HG03575 (cell line): ENCODE results near the gene MCF2L.
"Not testable (repeated sequence)": the region's sequence is repeated elsewhere in the genome, so short reads cannot be mapped to it uniquely, and the experiment has no call there.

Source experiments
- ATAC-seq: cut with Tn5 transposase; IDR thresholded peaks from one replicate; pipeline ENCODE4 v1.9.1; 2021; ENCODE audit not compliant: unreplicated experiment, insufficient number of reproducible peaks, low FRiP score; ENCODE audit errors: extremely low read depth

Gene MCF2L

GRCh38 chr13:113095146-113096051 is 126.4 kb downstream of the MCF2L start:
- ATAC-seq = no peak

DNA sequence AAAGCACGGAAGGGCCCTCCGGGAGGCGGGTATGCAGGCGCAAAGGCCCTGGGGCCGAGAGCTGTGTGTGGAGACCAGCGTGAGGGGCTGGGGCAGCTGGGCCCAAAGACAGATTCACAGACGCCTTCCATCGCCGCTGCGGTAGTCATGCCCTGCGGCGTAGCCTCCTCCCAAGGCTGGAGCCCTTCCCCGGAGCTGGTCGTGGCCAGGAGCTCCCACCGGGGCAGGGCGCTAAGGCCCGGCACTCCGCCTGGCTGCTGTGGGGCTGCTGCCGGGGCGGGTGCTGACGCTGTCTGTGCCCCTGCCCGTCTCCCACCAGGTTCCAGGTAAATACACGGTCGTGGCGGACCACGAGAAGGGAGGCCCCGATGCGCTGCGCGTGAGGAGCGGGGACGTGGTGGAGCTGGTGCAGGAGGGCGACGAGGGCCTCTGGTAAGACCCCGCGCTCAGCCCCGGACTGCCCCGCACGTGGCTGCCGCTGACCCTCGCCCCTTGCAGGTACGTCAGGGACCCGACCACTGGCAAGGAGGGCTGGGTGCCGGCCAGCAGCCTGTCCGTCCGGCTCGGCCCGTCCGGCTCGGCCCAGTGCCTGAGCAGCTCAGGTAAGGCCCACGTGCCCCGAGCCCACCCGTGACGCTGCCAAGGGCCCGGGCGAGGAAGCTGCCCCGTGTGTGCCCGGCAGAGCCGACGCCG is 127.2 kb downstream of the MCF2L start:
- ATAC-seq = no peak

DNA sequence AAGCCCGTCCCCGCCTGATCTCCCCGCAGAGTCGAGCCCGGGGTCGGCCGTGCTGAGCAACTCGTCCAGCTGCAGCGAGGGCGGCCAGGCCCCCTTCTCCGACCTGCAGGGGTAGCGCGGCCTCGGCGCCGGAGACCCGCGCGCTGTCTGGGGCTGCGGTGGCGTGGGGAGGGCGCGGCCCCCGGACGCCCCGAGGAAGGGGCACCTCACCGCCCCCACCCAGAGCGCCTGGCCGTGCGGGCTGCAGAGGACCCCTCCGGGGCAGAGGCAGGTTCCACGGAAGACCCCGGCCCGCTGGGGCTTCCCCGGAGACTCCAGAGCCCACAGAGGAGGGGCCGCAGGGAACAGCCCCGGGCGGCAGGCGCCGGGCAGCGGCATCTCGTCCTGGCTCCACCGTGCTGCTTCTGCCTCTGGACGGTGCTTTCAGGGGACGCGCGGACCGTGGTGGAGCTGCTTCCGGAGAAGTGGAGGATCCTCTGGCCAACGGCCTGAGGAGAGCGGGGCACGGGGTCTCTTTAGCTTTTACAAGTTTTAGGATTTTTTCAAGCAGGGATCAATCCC is 127.8 kb downstream of the MCF2L start:
- ATAC-seq = no peak

- no peak for ATAC-seq
Measured at GRCh38 chr13:113097651-113098050, 128.6 kb downstream of the MCF2L start.

- no peak for ATAC-seq
Measured at GRCh38 chr13:113098162-113098732, 129.2 kb downstream of the MCF2L start.

DNA sequence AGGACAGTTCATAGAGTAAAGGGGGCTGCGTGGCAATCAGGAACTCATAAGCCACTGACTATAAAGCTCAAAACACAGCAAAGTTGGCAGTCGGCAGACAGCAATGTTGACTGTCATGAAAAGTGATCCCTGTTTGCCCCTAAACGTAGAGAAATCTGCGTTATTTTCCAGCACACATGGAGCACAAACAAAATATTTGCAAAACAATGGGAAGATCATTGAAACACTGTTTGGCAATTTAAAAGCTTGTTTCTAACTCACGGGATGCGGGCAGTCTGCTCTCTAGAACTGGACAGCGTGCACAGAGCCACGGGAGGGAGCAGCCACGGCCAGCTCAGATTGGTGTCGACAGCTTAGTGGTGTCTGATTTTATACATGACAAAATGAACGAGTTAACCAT is 130.1 kb downstream of the MCF2L start:
- ATAC-seq = no peak

DNA sequence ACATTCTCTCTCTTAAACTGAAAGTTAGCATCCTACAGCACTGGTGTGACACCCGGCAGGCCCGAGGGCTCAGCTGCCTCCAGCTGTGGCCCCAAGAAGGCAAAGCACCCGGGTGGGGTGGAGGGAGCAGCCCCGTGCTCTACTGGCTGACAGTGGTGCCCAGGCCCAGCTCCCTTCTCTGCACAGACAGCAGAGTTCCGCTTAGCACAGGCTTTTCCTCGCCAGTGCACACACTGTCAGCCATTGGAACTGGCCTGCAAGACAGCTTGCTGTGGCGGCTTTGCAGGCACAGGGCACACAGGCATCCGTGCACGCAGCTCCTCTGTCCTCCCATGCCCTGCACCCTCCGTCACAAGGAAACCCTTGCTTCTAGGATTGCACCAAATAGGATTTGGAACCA is 133.3 kb downstream of the MCF2L start:
- ATAC-seq = not testable (repeated sequence)

GRCh38 chr13:113102727-113103126 is 133.7 kb downstream of the MCF2L start:
- ATAC-seq = no peak

DNA sequence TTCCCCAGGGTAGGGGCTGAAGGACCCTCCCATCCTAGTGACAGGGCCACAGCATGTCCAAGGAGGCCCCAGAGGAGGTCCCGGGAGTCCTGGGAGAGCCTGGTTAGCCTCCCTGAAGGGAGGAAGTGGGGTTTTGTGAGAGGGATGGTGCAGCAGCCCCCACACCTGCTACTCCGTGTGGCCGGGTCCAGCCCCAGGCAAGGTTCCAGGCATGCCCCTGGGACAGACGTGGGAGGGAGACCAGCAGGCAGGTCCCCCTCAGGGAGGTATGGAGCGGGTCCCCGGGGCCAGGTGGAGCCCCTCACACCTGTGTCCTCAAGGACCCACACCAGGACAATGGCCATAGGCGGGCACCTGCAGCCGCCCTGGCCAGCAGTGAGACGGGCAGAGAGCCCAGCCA is 134.6 kb downstream of the MCF2L start:
- no peak for ATAC-seq

GRCh38 chr13:113105032-113105920 is 136.3 kb downstream of the MCF2L start, which contains the start of gene F7:
Gene F7, plus strand, starts transcription at chr13:113105791. Its CDS starts 51 bp downstream, at chr13:113105842.
- ATAC-seq = no peak

- ATAC-seq = no peak
Measured at GRCh38 chr13:113105921-113106452, 137.0 kb downstream of the MCF2L start.

DNA sequence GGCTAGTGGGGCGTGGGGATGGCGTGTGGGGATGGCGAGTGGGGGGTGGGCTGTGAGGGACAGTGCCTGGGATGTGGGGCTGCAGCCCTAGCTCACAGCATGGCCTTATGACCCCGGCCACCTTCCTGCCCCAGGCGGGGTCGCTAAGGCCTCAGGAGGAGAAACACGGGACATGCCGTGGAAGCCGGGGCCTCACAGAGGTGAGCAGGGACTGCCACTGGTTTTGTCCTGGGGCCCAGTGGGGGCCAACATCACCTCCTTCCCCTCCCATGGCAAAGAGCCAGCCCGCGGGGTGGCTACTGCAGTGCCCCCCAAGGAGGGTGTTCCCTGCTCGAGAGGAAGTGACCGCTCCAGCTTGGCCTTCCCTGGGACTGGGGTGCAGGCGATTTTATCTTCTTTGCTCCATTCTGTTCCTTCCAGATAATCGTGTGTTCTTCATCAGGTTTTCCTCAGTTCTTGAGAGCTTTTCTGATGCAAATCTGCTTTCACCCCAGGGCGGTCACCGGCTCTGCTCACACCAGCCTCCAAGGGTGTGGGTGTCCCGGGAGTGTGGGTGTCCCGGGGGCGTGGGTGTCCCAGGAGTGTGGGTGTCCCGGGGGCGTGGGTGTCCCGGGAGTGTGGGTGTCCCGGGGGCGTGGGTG is 137.8 kb downstream of the MCF2L start:
- ATAC-seq = no peak

GRCh38 chr13:113108521-113108920 is 139.5 kb downstream of the MCF2L start:
- not testable (repeated sequence) for ATAC-seq

DNA sequence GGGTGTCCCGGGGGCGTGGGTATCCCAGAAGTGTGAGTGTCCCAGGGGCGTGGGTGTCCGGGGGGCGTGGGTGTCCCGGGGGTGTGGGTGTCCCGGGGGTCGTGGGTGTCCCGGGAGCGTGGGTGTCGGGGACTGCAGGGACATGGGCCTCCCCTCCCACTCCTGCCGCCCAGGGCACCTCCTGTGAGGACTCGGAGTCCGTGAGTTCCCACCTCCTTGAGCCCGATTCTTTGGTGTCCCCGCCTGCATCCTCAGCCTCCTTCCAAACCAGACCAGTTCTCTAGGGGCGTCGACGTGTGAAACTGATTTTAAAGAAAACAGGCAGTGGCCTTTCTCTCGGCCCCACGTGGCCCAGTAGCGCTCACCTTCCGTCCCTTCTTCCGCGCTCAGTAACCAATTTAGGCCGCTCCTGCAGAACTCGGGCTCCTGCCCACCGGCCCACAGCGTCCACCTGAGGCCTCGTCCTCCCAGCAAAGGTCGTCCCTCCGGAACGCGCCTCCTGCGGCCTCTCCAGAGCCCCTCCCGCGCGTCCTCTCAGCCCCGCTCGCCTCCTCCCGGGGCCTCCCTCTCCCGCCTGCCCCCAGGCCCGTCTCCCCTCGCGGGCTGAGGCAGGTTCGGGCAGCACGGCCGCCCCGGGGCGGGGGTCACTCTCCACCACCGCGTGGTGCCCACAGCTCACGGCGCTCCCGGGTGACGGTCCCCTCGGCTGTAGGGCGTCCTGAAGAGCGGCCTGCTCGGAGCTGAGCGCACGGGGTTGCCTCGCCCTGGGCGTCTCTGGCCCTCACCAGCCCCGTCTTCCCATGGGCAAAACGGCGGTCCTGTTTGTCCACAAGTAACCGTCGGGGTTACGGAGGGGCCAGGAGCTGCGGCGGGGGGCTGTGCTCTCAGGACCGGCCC is 140.4 kb downstream of the MCF2L start:
- ATAC-seq = no peak

DNA sequence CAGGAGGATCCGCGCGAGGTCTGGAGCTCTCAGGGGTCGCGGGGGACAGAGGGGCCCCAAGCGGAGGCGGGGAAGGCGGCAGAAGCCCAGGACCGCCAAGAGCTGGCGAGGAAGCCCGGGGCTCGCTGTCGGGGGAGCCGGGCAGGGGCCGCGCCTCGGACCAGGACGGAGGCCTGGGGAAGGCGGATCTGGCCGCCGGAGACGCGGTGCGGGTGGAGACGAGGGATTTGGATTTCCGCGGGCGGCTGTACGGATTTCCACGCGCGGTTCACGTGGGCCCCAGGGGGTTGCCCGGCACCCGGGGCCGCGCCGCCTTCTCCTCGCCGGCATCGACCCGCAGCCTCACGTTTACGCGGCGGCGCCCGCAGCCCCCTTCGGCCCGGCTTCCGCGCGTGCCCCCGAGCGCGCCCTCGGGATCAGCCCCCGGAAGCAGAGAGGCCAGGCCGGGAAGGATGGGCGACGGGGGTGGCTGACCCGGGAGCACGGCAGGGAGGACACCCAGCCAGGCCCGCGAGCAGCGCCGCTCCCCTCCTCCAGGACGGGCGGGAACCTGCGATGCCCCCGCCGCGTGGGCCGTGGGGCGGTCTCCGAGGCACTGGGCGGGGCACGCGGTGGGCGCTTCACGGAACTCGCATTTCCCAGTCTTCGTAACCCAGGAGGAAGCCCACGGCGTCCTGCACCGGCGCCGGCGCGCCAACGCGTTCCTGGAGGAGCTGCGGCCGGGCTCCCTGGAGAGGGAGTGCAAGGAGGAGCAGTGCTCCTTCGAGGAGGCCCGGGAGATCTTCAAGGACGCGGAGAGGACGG is 141.2 kb downstream of the MCF2L start:
- no peak for ATAC-seq

DNA sequence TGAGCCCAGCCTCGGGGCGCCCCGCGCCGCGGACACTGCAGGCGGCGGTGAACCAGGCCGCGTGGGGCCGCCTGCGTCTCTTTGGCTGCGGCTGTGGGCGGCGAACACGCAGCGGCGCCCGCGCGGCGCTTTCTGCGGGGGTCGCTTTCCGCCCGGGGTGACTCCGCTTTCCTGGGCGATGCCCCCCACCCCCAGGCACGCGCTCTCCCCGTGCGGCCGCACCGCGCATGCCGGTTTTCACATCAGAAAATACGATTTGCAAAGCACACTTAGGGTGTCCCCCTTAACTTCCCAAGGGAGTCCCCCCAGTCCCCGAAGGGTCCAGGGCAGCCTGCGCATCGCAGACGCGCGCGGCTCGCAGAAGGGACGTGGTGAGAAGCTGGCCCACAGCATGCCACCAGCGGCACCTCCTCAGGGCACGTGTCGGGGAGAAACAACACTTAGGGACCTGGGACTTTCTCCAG is 141.9 kb downstream of the MCF2L start:
- ATAC-seq = no peak
